CD14-positive monocyte (primary cell): ENCODE results near the gene DENND6B. TPM values are rescaled to one million over a fixed set of nuclear protein-coding genes. Genes with fewer than 3 reads are reported as not detected.

Experiments used
- DNase-seq, 3 donors: peaks; one replicate each; pipeline ENCODE4 v3.0.0-alpha.2; 2011 to 2022
- H2AFZ ChIP-seq: 2 replicates; pipeline ENCODE4 v1.6.0; 2012; ENCODE audit warnings: mild to moderate bottlenecking, low read depth, low read length, inconsistent platforms; ENCODE audit not compliant: insufficient read depth, poor library complexity, severe bottlenecking
- H3K27ac ChIP-seq, 2 donors: 1 replicate in 1 of 2; 2 replicates in 1 of 2; pipeline ENCODE4 v1.5.1; 2012 to 2013; ENCODE audit warnings: low read length in 2 of 2, control low read depth in 1 of 2, inconsistent platforms in 1 of 2, low read depth in 1 of 2, mild to moderate bottlenecking in 1 of 2
- H3K27me3 ChIP-seq, 2 donors: one replicate each; pipeline versions ENCODE4 v1.6.0 to v1.6.1; 2011 to 2013; ENCODE audit warnings: low read length in 2 of 2; ENCODE audit not compliant: control insufficient read depth in 2 of 2, insufficient read depth in 2 of 2
- H3K36me3 ChIP-seq, 2 donors: replicated peaks in 1 of 2; 1 replicate in 1 of 2; 2 replicates in 1 of 2; pipeline versions ENCODE4 v1.5.1 to v1.6.1; 2012 to 2013; ENCODE audit warnings: low read length in 2 of 2, control low read depth in 1 of 2, inconsistent platforms in 1 of 2, mild to moderate bottlenecking in 1 of 2; ENCODE audit not compliant: insufficient read depth in 2 of 2, control insufficient read depth in 1 of 2
- H3K4me1 ChIP-seq, 2 donors: 1 replicate in 1 of 2; 2 replicates in 1 of 2; pipeline versions ENCODE4 v1.5.1 to v1.6.1; 2012 to 2013; ENCODE audit warnings: low read length in 2 of 2, control low read depth in 1 of 2, inconsistent platforms in 1 of 2, mild to moderate bottlenecking in 1 of 2, moderate library complexity in 1 of 2; ENCODE audit not compliant: insufficient read depth in 2 of 2, control insufficient read depth in 1 of 2
- H3K4me2 ChIP-seq: replicated peaks from 2 replicates; pipeline ENCODE3; 2012; ENCODE audit warnings: low read length, moderate library complexity, mild to moderate bottlenecking; ENCODE audit not compliant: poor library complexity, severe bottlenecking; ENCODE audit errors: extremely low read depth
- H3K4me3 ChIP-seq, 3 experiments: fragments of 200-600 bp in 1 of 3; sonication (generic) in 1 of 3; replicated peaks in 1 of 3; 1 replicate in 2 of 3; 2 replicates in 1 of 3; pipeline ENCODE4 v1.5.1; 2011 to 2013; ENCODE audit warnings: low read length in 3 of 3, mild to moderate bottlenecking in 3 of 3, control low read depth in 2 of 3, low read depth in 2 of 3, inconsistent platforms in 1 of 3, moderate library complexity in 1 of 3
- H3K79me2 ChIP-seq: 2 replicates; pipeline ENCODE4 v1.6.0; 2012; ENCODE audit warnings: mild to moderate bottlenecking, control low read depth, inconsistent platforms, low read length, moderate library complexity; ENCODE audit not compliant: insufficient read depth
- H3K9ac ChIP-seq: 2 replicates; pipeline ENCODE4 v1.6.0; 2017; ENCODE audit warnings: low read length, mild to moderate bottlenecking; ENCODE audit not compliant: insufficient read depth, poor library complexity, severe bottlenecking
- H3K9me3 ChIP-seq, 2 donors: replicated peaks in 1 of 2; 1 replicate in 1 of 2; 2 replicates in 1 of 2; pipeline versions ENCODE4 v1.5.1 to v1.6.1; 2012 to 2013; ENCODE audit warnings: low read length in 2 of 2, control low read depth in 1 of 2; ENCODE audit not compliant: control insufficient read depth in 1 of 2, insufficient read depth in 1 of 2
- H4K20me1 ChIP-seq: 2 replicates; pipeline ENCODE4 v1.6.0; 2012; ENCODE audit warnings: mild to moderate bottlenecking, low read length, control low read depth, moderate library complexity; ENCODE audit not compliant: insufficient read depth
- H3K27ac Mint-ChIP-seq, 7 donors: one replicate each; pipeline ENCODE4 v1.8.0; 2020; ENCODE audit warnings: mild to moderate bottlenecking in 7 of 7, mixed read lengths in 7 of 7, moderate library complexity in 6 of 7, inconsistent platforms in 2 of 7
- H3K27me3 Mint-ChIP-seq, 3 donors: one replicate each; pipeline ENCODE4 v1.8.0; 2021 to 2022; ENCODE audit warnings: low read depth in 3 of 3, mild to moderate bottlenecking in 3 of 3, mixed read lengths in 3 of 3, moderate library complexity in 3 of 3, inconsistent platforms in 1 of 3
- H3K36me3 Mint-ChIP-seq, 2 donors: one replicate each; pipeline ENCODE4 v1.8.0; 2020; ENCODE audit warnings: mixed read lengths in 2 of 2, inconsistent platforms in 1 of 2, mild to moderate bottlenecking in 1 of 2
- H3K4me1 Mint-ChIP-seq: one replicate; pipeline ENCODE4 v1.8.0; 2020; ENCODE audit warnings: mild to moderate bottlenecking, mixed read lengths
- H3K4me3 Mint-ChIP-seq, 2 donors: one replicate each; pipeline ENCODE4 v1.8.0; 2020; ENCODE audit warnings: mild to moderate bottlenecking in 2 of 2, mixed read lengths in 2 of 2, moderate library complexity in 1 of 2
- H3K9me3 Mint-ChIP-seq, 7 donors: one replicate each; pipeline ENCODE4 v1.8.0; 2020 to 2022; ENCODE audit warnings: mixed read lengths in 7 of 7, mild to moderate bottlenecking in 6 of 7, moderate library complexity in 6 of 7, inconsistent platforms in 2 of 7
- WGBS: methylation state at CpG from one replicate; pipeline ENCODE4 v1.1.5; 2013; ENCODE audit warnings: missing lambda C conversion rate; ENCODE audit not compliant: insufficient coverage; 5-methylcytosine and 5-hydroxymethylcytosine counted together
- intact Hi-C, 2 donors: fragments of 100-400 bp; cut with micrococcal nuclease; formaldehyde crosslinking; loops; one replicate each; pipeline versions ENCODE4 v1.15.0 to v1.15.1; 2023
- polyA plus RNA-seq, 3 donors: library from polyadenylated mRNA; depleted of rRNA in 1 of 3; unstranded in 2 of 3; stranded (reverse) in 1 of 3; fragments of 300-500 nt in 2 of 3; fragments of >200 nt in 1 of 3; fragmentation: Illumina TruSeq in 2 of 3; gene quantifications; 1 replicate in 2 of 3; 2 replicates in 1 of 3; pipeline ENCODE4 v1.2.3, GENCODE V29; 2012 to 2021
- TF ChIP-seq, protein P1 (sequence below): fragments of 200-600 bp; IDR thresholded peaks from one replicate; pipeline ENCODE4 v1.8.0; 2022; ENCODE audit warnings: antibody characterized with exemption, mild to moderate bottlenecking

DENND6B gene
- polyA plus RNA-seq, 3 donors = 1.7 to 10.6 (median 2.1) TPM

DNA sequence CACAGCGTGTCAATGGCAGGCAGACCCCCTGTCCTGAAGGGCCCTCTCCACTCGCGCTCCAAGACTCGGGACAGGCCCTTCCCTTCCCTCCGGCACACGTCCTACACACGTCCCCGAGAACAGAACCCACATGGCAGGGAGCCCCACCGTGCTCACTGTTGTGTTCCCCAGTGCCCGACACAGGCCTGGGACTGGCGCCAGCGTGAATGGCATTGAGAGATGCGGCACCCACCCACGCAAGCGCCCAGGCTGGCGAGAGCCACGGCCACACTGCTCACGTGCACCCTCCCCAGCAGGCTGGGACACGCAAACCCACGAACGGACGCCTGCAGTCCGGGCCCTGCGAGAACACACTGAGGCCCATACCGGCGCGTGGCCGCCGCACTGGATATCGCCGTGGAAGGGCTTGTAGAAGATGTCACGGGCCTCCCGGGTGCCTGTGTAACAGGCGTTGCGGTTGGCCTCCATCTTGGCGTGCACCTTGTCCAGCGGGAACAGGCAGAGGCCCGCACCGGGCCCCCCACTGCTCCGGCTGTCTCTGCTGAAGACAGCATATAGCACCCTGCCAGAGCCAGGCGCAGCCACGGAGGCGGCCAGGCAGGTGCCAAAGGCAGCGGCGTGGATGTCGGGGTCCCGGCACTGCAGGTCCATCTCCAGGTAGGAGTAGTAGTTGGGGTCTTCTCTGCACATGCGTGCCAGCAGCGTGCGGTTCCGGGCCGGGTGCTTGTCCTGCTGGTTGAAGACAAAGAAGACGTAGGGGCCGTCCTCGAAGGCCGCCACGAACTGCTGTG, 37.5 kb downstream of the DENND6B start:
- Histone ChIP-seq H3K79me2 (peaks cover 83% of the 10 kb centered on the region), H3K4me1 (peaks cover 20 to 22% of the 10 kb centered on the region in 2 donors), H3K9ac (no peak overlapping the region), H4K20me1 (peaks cover 100% of the 10 kb centered on the region), H3K27me3 (no peaks in the 10 kb centered on the region), H3K4me3 (no peak overlapping the region), H3K27ac (no peak overlapping the region), H2AFZ (no peak overlapping the region), H3K9me3 (no peaks in the 10 kb centered on the region), H3K4me2 (no peak overlapping the region), H3K36me3 (peaks cover 82% of the 10 kb centered on the region in 2 donors)
- Mint-ChIP-seq H3K27me3 (peaks cover 0 to 2% (median 0%) of the 10 kb centered on the region in 3 donors), H3K4me1 (peaks cover 22% of the 10 kb centered on the region), H3K36me3 (peaks cover 50 to 78% of the 10 kb centered on the region in 2 donors), H3K4me3 (no peak overlapping the region), H3K27ac (no peak overlapping the region), H3K9me3 (no peaks in the 10 kb centered on the region)
- WGBS = 98% methylated on average over 53 of the region's 57 CpGs
- TF ChIP-seq, protein P1, sequence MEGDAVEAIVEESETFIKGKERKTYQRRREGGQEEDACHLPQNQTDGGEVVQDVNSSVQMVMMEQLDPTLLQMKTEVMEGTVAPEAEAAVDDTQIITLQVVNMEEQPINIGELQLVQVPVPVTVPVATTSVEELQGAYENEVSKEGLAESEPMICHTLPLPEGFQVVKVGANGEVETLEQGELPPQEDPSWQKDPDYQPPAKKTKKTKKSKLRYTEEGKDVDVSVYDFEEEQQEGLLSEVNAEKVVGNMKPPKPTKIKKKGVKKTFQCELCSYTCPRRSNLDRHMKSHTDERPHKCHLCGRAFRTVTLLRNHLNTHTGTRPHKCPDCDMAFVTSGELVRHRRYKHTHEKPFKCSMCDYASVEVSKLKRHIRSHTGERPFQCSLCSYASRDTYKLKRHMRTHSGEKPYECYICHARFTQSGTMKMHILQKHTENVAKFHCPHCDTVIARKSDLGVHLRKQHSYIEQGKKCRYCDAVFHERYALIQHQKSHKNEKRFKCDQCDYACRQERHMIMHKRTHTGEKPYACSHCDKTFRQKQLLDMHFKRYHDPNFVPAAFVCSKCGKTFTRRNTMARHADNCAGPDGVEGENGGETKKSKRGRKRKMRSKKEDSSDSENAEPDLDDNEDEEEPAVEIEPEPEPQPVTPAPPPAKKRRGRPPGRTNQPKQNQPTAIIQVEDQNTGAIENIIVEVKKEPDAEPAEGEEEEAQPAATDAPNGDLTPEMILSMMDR = no peak
- DNase-seq = no peak
- intact Hi-C loops = no loop called here

DNA sequence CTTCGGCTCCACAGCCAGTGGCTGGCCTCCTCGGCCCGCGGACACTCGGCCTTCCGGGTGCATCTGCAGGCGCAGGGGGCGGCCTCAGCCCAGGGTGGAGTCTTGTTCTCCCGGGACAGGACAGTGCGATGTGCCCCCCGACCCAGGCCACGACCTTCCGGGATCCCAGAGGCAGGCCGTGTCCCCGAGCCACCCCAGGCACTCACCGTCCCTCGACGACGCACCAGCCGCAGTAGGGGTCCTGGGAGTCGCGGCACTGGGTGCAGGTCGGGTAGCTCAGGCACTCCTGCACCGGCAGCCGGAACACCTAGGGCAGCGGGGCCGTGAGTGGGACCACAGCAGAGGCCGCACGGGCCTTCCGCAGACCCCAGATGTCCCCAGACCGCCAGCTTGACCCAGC, 39.1 kb downstream of the DENND6B start:
- Histone ChIP-seq H3K4me2 (no peak overlapping the region), H3K27ac (no peak overlapping the region), H3K79me2 (peaks cover 67% of the 10 kb centered on the region), H3K4me1 (peaks cover 5 to 6% of the 10 kb centered on the region in 2 donors), H3K4me3 (no peak overlapping the region), H3K9me3 (no peaks in the 10 kb centered on the region), H3K27me3 (no peaks in the 10 kb centered on the region), H3K9ac (no peak overlapping the region), H3K36me3 (peaks cover 87 to 93% of the 10 kb centered on the region in 2 donors), H4K20me1 (peaks cover 100% of the 10 kb centered on the region), H2AFZ (no peak overlapping the region)
- peaks cover 0 to 2% (median 0%) of the 10 kb centered on the region in 3 donors for H3K27me3 Mint-ChIP-seq
- intact Hi-C loops = no loop called here
- peaks cover 11% of the 10 kb centered on the region for H3K4me1 Mint-ChIP-seq
- peaks cover 52 to 83% of the 10 kb centered on the region in 2 donors for H3K36me3 Mint-ChIP-seq
- WGBS = 98% methylated on average over 31 of the region's 31 CpGs
- TF ChIP-seq, protein P1 = no peak
- DNase-seq = no peak
- no peak overlapping the region for H3K27ac Mint-ChIP-seq
- no peaks in the 10 kb centered on the region for H3K9me3 Mint-ChIP-seq
- H3K4me3 Mint-ChIP-seq = no peak overlapping the region
